Spleen (tissue), 11 donors: ENCODE results near the gene C1QL1. TPM values are rescaled to one million over a fixed set of nuclear protein-coding genes. Genes with fewer than 3 reads are reported as not detected.

Source experiments
- DNase-seq: peaks from one replicate; pipeline ENCODE4 v3.0.0-alpha.2; 2020
- H3K27ac ChIP-seq, 8 donors: fragments of 200-600 bp; sonication (generic) in 7 of 8; 1 replicate in 4 of 8; 2 replicates in 4 of 8; pipeline versions ENCODE4 v1.5.0 to v1.8.0; 2016 to 2021; ENCODE audit warnings: inconsistent platforms in 4 of 8, mild to moderate bottlenecking in 4 of 8, moderate library complexity in 1 of 8
- H3K27me3 ChIP-seq, 7 donors: fragments of 200-600 bp; sonication (generic) in 6 of 7; replicated peaks in 1 of 7; 1 replicate in 4 of 7; 2 replicates in 3 of 7; pipeline versions ENCODE4 v1.5.0 to v1.8.0; 2016 to 2021; ENCODE audit warnings: inconsistent platforms in 3 of 7, mild to moderate bottlenecking in 1 of 7
- H3K36me3 ChIP-seq, 6 donors: fragments of 200-600 bp; sonication (generic) in 5 of 6; 1 replicate in 4 of 6; 2 replicates in 2 of 6; pipeline versions ENCODE4 v1.5.0 to v1.8.0; 2016 to 2021; ENCODE audit warnings: inconsistent platforms in 2 of 6
- H3K4me1 ChIP-seq, 6 donors: fragments of 200-600 bp; sonication (generic) in 5 of 6; 1 replicate in 3 of 6; 2 replicates in 3 of 6; pipeline versions ENCODE4 v1.5.0 to v1.8.0; 2016 to 2021; ENCODE audit warnings: inconsistent platforms in 3 of 6
- H3K4me3 ChIP-seq, 8 donors: fragments of 200-600 bp; sonication (generic) in 7 of 8; 1 replicate in 4 of 8; 2 replicates in 4 of 8; pipeline versions ENCODE4 v1.5.0 to v1.8.0; 2016 to 2021; ENCODE audit warnings: inconsistent platforms in 4 of 8, mild to moderate bottlenecking in 4 of 8, moderate library complexity in 2 of 8
- H3K9me3 ChIP-seq, 8 donors: fragments of 200-600 bp; sonication (generic) in 7 of 8; 1 replicate in 4 of 8; 2 replicates in 4 of 8; pipeline versions ENCODE4 v1.5.0 to v1.8.0; 2016 to 2021; ENCODE audit warnings: inconsistent platforms in 4 of 8
- POLR2A ChIP-seq, 3 donors: fragments of 450-650 bp; IDR thresholded peaks; one replicate each; pipeline ENCODE4 v1.5.1; 2017; ENCODE audit warnings: antibody characterized with exemption in 3 of 3, mild to moderate bottlenecking in 1 of 3
- POLR2AphosphoS5 ChIP-seq, 3 donors: sonication (generic); formaldehyde crosslinking; IDR thresholded peaks; one replicate each; pipeline ENCODE4 v1.5.1; 2017; ENCODE audit warnings: antibody characterized with exemption in 3 of 3
- WGBS, 5 donors: extraction: QIAGEN DNeasy Blood & Tissue Kit in 3 of 5; methylation state at CpG; one replicate each; pipeline versions ENCODE4 v1.1.5 to v1.1.7; 2013 to 2018; 5-methylcytosine and 5-hydroxymethylcytosine counted together
- intact Hi-C: fragments of 100-400 bp; cut with DNase I; formaldehyde crosslinking; loops from one replicate; pipeline ENCODE4 v1.15.0; 2023; ENCODE audit warnings: low total_unique reads
- polyA plus RNA-seq, 3 donors: library from polyadenylated mRNA; stranded (reverse); fragments of 200-250 nt; gene quantifications; one replicate each; pipeline ENCODE4 v1.2.1, GENCODE V29; 2013
- total RNA-seq, 7 donors: library from RNA; depleted of rRNA in 3 of 7; stranded (reverse); fragments of >200 nt in 3 of 7; fragmentation: NEBNext Ultra II Directional in 4 of 7; extraction: Animal tissue kit (Norgen Biotek cat#: 25700) in 4 of 7; gene quantifications; one replicate each; pipeline versions ENCODE4 v1.1.0 to v1.2.1, GENCODE V29; 2016 to 2021
- TF ChIP-seq, protein P1 (sequence below), 11 experiments: fragments of 200-600 bp in 7 of 11; fragments of 450-650 bp in 4 of 11; sonication (generic) in 4 of 11; IDR thresholded peaks in 8 of 11; conservative IDR thresholded peaks in 3 of 11; 1 replicate in 7 of 11; 2 replicates in 4 of 11; pipeline versions ENCODE4 v1.4.0 to v1.8.0; 2016 to 2021; ENCODE audit warnings: antibody characterized with exemption in 11 of 11, inconsistent platforms in 4 of 11, mild to moderate bottlenecking in 1 of 11
- donor health status: healthy with polysubstance abuse.
- donor health status: DM: no; HTN: no; CAD: no; lungs with moderate emphysema.
- donor health status: DM: no; HTN: no; CAD: no.
- donor health status: Bipolar disorder and iron deficiency.
- donor health status: healthy.
- donor health status: DM: no; HTN: no; CAD: no.
- donor health status: DM: yes; HTN: yes; CAD: no.

C1QL1 gene
- total and polyA plus RNA-seq, 10 donors, result 0.20 to 0.38 TPM; not detected in 8

GRCh38 chr17:45013021-45013997, 45.2 kb upstream of the C1QL1 start:
- H3K4me1 ChIP-seq, result peaks cover 0 to 6% (median 3%) of the 10 kb centered on the region in 6 donors
- DNase-seq, result no peak
- intact Hi-C loops, result no loop called here
- 79 to 89% (median 81%) methylated on average over 13 to 17 of the region's 17 CpGs for WGBS, 5 donors
- no peaks in the 10 kb centered on the region for H3K9me3 ChIP-seq
- no peak overlapping the region for H3K27ac ChIP-seq
- H3K36me3 ChIP-seq, result no peaks in the 10 kb centered on the region
- H3K4me3 ChIP-seq, result no peak overlapping the region
- TF ChIP-seq, protein P1, sequence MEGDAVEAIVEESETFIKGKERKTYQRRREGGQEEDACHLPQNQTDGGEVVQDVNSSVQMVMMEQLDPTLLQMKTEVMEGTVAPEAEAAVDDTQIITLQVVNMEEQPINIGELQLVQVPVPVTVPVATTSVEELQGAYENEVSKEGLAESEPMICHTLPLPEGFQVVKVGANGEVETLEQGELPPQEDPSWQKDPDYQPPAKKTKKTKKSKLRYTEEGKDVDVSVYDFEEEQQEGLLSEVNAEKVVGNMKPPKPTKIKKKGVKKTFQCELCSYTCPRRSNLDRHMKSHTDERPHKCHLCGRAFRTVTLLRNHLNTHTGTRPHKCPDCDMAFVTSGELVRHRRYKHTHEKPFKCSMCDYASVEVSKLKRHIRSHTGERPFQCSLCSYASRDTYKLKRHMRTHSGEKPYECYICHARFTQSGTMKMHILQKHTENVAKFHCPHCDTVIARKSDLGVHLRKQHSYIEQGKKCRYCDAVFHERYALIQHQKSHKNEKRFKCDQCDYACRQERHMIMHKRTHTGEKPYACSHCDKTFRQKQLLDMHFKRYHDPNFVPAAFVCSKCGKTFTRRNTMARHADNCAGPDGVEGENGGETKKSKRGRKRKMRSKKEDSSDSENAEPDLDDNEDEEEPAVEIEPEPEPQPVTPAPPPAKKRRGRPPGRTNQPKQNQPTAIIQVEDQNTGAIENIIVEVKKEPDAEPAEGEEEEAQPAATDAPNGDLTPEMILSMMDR (IDR thresholded peaks at IDR 0.05 in 8 of 11, conservative IDR thresholded peaks at IDR 0.05 in 3 of 11), result no peak
- TF ChIP-seq POLR2AphosphoS5 (IDR thresholded peaks at IDR 0.05), result no peak
- no peak for TF ChIP-seq POLR2A (IDR thresholded peaks at IDR 0.05)
- peaks cover 0 to 14% (median 3%) of the 10 kb centered on the region in 7 donors for H3K27me3 ChIP-seq

DNA sequence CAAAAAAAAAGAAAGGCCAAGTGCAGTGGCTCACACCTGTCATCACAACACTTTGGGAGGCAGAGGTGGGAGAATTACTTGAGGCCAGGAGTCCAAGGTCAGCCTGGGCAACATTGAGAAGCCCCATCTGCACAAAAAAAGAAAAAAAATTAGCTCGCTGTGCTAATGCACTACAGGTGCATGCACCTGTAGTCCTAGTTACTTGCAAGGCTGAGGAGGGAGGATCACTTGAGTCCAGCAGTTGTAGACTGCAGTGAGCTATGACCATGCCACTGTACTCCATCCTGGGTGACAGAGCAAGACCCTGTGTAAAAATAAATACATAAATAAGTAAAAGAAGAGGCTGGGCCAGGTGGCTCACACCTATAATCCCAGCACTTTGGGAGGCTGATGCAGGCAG, 43.7 kb upstream of the C1QL1 start:
- no peaks in the 10 kb centered on the region for H3K36me3 ChIP-seq
- no peaks in the 10 kb centered on the region for H3K4me1 ChIP-seq
- no peaks in the 10 kb centered on the region for H3K9me3 ChIP-seq
- H3K27me3 ChIP-seq, result peaks cover 0 to 11% (median 0%) of the 10 kb centered on the region in 7 donors
- no peak for TF ChIP-seq POLR2AphosphoS5 (IDR thresholded peaks at IDR 0.05)
- H3K4me3 ChIP-seq, result no peak overlapping the region
- DNase-seq, result no peak
- WGBS, 5 donors, result 83 to 100% (median 95%) methylated on average over 1 of the region's 1 CpG
- no peak overlapping the region for H3K27ac ChIP-seq
- intact Hi-C loops, result no loop called here

DNA sequence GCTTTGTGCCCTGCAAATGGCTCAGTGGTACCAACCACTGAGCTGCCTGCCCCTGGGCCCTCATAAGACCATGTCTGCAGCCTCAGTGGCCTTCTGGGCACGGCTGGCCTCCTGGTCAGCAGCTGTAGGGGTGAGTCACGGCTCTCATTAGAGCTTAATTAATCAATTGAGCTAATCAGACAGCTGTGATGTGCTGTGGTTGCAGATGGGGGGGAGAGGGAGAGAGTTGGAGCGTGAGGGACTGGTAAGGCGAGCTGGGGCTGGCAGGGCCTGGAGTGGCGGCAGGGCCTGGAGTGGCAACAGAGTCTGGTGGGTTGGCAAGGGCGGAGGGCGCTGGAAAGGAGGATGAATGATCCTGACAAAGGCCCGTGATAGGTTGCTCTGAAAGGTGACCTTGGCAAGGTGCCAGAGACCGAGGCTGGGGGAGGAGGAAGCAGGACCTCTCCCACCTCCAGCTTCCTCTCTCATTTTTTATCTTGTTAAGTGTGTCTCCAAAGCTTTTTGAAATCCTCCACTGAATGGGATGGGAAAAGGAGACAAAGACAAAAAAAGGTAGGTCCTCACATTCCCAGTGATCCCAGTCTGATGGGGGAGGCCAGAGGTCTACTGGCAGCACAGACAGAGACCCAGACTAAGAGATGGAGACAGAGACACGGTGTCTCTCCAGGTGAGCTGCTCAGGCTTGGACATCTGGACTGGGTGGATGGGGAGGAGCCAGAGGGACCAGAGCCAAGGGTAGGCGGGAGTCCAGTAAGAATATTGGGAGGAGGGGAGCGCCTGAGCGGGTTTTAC, 41.8 kb upstream of the C1QL1 start:
- WGBS, 5 donors, result 60 to 74% (median 68%) methylated on average over 12 to 13 of the region's 13 CpGs
- DNase-seq, result no peak
- H3K36me3 ChIP-seq, result no peaks in the 10 kb centered on the region
- intact Hi-C loops, result no loop called here
- no peaks in the 10 kb centered on the region for H3K9me3 ChIP-seq
- H3K4me1 ChIP-seq, result no peaks in the 10 kb centered on the region
- TF ChIP-seq, protein P1 (IDR thresholded peaks at IDR 0.05 in 8 of 11, conservative IDR thresholded peaks at IDR 0.05 in 3 of 11), result no peak
- TF ChIP-seq POLR2A (IDR thresholded peaks at IDR 0.05), result no peak
- TF ChIP-seq POLR2AphosphoS5 (IDR thresholded peaks at IDR 0.05), result no peak
- no peak overlapping the region for H3K27ac ChIP-seq
- H3K27me3 ChIP-seq, result peaks cover 0 to 22% (median 0%) of the 10 kb centered on the region in 7 donors
- H3K4me3 ChIP-seq, result no peak overlapping the region

DNA sequence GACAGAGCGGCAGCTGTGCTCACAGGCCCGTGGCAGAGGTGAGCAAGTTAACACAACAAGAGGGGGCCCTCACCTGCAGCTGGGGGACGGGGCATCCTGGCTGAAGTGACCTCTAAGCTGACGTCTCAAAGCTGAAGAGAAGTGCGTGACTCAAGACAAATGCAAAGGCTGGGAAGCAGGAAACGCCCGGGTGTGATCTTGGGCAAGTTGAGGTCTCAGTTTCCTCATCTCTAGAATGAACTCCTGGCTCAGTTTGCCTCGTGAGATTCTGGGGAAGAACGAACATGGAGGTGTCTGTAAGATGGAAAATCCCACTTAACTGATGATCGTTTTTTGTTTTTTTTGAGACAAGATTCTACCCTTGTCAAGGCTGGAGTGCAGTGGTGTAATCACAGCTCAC, 40.1 kb upstream of the C1QL1 start:
- DNase-seq, result no peak

More for the DNA sequence above, 40.1 kb upstream of the C1QL1 start:
- Histone ChIP-seq H3K27me3 (peaks cover 0 to 22% (median 0%) of the 10 kb centered on the region in 7 donors), H3K27ac (no peak overlapping the region), H3K4me3 (no peak overlapping the region), H3K9me3 (no peaks in the 10 kb centered on the region), H3K4me1 (no peaks in the 10 kb centered on the region), H3K36me3 (no peaks in the 10 kb centered on the region)
- WGBS, 5 donors, result 47 to 75% (median 57%) methylated on average over 10 of the region's 10 CpGs
- intact Hi-C loops, result no loop called here
- TF ChIP-seq POLR2A (IDR thresholded peaks at IDR 0.05) (no peak), POLR2AphosphoS5 (IDR thresholded peaks at IDR 0.05) (no peak)
- TF ChIP-seq, protein P1 (IDR thresholded peaks at IDR 0.05 in 8 of 11, conservative IDR thresholded peaks at IDR 0.05 in 3 of 11), result no peak
